ENCODE measurements around the gene RDM1.

Gene RDM1

DNA sequence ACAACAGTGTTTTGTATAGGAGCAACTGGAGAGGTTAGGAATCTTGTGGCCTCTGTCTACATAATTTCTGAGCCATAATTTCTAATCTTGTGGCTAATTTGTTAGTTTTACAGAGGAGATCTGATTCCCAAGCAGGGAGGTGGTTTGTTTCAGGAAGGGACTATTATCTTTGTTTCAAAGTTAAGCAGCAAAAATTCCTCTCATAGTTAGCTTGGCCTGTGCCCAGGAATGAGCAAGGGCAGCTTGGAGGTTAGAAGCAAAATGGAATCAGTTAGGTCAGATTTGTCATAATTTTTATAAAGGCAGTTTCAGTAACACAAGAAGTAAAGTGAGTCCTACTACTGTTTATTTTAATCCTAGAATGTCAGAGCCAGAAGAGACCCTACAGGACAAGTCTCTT is 2.0 kb upstream of the RDM1 start:
- no peak for DNase-seq

DNA sequence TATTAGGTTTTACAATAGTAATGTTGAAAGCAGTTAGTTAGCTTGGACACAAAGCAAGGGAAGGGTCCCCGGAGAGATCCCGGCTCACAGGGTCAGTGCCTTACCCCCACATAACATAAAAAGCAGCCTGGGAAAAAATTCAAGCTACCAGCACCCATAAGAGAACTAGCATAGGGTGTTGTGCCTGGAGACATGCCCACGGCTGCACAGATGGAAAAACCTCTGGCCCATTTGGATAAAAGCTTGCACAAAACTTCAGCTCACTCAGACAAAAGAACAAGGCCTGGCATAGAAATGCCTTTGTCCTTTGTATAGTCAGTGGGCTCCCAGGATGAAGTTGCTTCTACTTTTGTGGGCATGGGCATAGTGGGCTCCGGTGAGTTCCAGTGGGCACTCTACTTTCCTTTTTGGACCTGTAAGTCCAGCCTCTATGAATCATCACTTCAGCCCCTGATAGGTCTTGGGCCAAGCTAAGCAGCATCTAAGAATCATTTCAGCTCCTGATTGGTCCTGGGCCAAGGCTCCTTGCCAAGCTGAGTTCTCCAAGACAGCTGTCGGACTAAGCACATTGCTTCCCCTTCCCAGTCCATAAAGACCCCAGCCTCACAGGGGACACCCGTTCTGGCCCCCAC is 1.3 kb upstream of the RDM1 start:
- DNase-seq, result no peak

DNA sequence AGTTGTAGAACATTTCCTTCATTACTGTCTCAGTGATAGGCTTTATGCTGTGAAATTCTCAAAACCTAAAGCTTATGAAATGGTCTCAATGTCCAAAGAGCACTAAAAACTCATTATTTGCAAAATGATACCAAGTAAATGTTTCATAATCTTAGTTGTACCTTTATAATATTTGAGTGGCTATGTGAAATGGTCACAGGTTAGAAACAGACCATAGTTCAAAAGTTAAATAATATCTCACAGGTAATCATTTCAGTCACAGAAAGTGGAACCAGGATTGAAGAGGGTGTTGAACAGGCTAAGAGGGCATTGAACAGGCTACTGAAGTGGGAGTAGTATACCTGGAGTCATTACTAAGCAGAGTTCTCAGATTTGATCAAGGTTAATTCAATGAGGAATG is 2.9 kb downstream of the RDM1 start:
- no peak for DNase-seq

DNA sequence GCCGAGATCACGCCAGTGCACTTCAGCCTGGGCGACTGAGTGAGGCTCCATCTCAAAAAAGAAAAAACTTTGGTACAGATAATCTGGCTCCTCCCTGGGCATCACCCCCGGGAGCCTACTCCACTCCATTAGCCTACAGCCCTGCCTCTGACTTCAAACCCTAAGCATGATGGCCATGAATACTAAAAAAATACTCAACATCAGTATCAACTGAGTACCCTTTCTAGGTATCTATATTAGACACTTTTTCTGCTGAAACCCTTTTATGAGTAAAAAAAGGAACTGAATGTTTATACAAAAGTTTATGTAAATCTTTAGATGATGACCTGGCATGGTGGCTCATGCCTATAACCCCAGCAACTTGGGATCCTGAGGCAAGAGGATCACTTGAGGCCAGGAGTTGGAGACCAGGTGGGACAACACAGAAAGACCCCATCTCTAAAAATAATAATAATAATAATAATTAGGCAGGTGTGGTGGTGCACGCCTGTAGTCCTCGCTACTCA is 6.9 kb downstream of the RDM1 start:
- DNase-seq, result no peak

DNA sequence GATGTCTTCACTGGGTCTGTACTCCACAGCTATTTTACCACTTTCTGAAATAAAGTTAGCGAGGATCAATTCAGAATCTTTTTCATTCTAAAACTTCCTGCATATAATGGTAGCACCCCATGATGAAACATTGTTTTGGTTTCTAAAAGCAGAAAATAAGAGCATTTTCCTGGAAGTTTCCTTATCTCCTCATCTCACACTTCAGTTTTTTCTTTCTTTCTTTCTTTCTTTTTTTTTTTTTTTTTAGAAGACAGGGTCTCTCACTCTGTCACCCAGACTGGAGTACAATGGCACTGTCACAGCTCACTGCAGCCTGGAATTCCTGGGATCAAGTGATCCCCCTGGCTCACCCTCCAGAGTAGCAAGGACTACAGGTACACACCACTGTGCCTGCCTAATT is 10.3 kb downstream of the RDM1 start:
- no peak for DNase-seq

DNA sequence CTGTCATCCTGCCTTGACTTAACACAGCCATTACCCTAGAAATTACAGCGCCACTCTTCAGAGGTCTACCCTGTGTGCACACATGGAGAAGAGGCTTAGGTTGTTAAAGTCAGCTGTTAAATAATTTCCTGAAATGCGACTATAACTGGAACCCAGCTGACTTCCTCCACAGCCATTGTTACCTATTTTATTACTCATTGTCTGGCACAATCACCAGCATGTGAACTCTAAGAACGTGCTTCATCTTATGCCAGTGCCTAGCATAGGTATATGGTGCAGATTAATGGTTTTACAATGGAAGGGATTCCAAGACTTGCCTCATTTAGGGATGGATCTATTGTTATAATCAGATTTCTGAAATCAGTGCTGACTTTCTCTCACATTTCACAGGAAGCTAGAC is 11.9 kb downstream of the RDM1 start:
- no peak for DNase-seq

DNA sequence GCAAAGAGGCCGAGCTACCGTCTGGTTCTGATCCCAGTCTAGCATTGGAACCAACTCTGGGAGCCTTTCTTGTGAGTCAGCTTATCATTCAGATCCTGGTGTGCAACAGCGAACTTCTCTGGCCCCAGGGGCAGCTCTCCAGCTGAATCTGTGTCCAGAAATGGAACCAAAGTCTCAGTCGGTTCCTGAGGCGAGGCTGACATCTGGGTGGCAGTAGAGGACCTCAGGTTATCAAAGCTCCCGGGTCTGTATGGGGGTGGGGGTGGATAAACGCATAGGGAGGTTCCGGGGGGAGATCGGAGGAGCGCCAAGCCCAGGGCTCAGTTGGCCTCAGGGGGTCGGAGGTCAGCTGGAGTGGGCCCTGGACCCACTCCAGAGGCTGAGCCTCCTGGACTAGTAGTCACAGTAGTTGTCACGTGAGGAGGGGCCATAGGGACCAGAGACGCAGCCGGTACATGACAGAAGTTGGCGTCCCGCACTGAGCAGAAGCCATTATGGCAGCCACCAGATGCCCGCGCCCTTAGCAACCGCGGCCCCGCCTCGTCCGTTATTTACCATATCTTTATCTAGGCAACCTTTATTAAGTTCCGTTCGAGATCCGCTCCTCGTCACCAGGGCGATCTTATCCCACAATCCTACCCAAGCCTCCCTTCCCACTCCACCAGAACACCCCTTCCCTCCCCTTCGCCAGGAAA is 12.9 kb downstream of the RDM1 start:
- no peak for DNase-seq

DNA sequence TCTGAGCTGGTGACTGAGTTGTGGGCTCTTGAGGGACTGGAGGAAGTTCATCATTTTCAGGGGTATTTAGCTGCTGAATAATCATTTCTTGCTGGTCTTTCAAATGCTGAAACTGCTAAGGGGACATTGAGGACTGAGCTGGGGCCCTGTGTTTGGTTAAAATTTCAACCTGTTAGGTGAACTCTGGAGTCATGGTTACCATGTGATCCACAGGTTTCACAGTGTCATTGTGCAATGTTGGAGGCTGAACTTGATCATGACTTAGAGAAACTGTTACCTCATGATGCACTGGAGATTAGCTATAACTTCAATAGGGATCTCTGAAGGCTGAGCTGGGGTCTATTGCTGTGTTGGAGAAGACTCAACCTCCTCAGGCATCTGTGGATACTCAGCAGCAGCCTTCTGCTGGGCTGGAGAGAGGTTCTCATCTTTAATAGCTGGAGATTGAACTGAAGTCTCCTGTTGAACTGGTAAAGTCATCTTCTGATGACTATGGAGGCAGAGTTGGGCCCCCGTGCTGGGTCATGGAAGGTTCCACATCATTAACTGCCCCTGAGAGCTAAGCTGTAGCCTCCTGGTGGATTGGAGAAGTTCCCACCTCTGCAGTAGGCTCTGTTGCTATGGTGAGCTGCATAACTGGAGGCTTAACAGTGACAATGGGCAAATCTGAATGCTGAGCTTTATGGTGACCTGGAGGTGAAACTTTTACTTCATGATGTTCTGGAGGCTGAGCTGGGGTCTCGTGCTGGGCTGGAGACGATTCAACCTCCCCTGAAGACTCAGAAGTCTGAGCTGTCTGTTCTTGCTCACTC is 15.2 kb downstream of the RDM1 start:
- DNase-seq, result peak; percentile 20

DNA sequence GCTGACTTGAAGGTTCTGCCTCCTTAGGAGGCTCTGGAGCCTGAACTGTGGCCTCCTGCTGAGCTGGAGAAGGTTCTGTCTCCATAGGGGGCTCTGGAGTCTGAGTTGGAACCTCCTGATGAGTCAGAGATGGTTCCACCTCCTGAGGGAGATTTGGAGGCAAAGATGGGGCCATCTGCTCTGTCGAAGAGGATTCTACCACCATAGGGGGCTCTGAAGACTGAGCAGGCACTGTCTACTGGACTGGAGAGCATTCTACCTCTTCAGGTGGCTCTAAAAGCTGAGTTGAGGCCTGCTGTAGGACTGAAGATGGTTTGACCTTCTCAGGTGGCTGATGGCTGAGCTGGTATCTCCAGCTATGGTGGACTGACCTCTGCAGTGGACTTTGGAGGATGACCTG is 16.2 kb downstream of the RDM1 start:
- DNase-seq, result no peak

DNA sequence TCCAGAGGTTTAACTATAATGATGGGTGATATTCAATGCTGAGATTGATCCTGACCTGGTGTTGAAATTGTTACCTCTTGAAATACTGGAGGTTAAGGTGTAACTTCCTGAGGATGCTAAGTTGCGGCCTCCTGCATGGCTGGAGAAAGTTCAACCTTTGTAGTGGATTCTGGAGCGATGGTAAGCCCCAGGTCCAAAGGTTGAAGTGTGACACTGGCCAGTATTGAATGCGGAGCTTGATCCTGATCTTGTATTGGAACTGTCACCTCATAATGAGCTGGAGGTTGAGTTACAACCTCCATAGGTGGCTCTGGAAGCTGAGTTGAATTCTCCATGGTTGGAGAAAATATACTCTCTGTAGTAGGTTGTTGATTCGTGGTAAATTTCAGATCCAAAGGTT is 17.0 kb downstream of the RDM1 start:
- DNase-seq, result no peak

DNA sequence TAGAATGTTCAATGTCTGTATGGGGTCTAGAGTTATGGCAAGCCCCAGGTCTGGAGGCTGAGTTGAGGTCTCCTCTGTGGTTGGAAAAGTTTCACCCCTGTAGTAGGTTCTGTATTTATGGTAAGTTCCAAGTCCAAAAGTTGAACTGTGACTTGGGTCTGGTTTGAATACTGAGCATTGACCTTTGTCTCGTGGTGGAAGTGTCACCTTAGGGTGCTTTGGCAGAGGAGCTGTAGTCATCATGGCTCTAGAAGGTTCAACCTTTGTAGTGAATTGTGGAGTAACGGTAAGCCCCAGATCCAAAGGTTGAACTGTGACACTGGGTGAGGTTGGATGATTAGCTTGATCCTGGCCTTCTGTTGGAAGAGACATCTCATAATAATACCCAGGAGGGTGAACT is 17.6 kb downstream of the RDM1 start:
- DNase-seq, result no peak

DNA sequence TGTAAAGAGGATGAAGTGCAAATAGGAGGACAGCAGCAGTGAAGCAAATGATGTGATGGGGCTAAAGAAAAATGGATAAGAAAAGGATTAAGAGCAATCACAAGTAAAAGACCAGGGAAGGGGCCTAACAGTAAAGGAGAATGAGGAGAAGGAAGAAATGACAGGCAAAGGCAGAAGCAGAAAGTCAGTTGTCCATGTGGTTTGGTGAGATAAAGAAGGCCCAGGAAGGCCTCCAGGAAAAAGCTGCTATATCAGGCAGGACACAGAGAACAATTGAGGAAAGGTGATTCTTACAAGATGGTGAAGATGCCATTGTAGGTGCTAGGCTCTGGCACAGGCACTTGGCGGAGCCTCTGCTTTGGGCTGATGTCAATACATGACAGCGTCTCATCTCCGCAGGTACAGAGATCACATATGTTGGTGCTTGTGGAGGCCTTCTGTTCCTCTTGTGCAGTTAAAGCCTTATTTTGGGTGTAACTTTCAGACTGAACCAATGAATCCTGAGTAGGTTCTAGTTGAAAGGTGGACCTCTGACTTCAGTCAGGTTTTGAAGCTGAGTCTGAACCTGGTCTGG is 18.1 kb downstream of the RDM1 start:
- DNase-seq, result no peak

DNA sequence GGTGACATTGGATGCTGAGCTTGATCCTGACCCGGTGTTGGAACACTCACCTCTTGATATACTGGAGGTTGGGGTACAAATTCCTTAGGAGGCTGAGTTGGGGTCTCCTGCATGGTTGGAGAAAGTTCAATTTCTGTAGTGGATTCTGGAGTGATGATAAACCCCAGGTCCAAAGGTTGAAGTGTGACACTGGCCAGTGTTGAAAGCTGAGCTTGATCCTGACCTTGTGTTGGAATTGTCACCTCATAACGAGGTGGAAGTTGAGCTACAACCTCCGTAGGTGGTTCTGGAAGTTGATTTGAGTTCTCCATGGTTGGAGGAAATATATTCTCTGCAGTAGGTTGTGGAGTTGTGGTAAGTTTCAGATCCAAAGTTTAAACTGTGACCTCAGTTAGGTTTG is 21.2 kb downstream of the RDM1 start:
- DNase-seq, result no peak

DNA sequence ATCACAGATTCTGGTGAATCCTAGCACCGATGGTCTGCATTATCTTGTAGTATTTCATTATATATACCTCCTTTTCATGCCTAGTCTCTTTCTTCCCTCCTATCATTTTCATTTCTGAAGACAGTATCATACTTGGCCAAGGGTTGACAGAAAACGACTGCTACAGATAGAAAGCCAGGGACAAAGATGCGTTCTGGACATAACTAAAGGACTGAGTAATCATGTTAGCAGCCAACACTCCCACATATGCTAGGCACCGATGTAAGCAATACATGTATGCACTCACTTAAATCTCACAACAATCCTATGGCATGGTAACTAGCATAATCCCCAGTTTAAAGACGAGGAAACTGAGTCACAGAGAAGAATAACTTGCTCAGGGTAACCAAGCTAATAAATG is 22.9 kb downstream of the RDM1 start:
- no peak for DNase-seq

DNA sequence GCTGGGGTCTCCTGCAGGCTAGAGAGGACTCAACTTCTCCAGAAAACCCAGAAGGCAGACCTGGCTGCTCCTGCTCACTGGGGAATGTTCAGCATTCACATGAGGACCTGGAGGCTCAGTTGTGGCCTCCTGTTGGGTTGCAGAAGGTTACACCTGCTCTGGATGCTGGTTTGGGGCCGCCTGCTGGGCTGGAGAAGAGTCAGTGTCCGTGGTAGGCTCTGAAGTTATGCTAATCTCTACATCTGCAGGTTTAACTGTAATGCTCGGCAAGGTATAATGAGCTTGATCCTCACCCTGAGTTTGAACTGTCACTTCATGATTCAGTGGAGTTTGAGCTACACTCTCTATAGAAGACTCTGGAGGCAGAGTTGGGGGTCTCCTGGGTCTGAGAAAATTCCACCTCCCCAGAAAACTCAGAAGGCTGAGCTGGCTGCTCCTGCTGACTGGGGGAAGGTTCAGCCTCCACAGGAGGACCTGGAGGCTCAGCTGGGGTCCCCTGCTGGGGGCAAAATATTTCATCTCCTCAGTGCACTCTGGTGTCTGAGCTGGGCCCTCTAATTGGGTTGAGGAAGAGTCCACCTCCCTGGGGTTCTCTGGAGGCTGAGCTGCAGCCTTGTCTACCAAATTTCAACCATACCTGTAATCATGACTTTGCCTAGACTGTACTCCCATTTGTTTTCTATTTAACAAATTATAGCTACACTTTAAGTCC is 23.5 kb downstream of the RDM1 start:
- DNase-seq, result no peak

DNA sequence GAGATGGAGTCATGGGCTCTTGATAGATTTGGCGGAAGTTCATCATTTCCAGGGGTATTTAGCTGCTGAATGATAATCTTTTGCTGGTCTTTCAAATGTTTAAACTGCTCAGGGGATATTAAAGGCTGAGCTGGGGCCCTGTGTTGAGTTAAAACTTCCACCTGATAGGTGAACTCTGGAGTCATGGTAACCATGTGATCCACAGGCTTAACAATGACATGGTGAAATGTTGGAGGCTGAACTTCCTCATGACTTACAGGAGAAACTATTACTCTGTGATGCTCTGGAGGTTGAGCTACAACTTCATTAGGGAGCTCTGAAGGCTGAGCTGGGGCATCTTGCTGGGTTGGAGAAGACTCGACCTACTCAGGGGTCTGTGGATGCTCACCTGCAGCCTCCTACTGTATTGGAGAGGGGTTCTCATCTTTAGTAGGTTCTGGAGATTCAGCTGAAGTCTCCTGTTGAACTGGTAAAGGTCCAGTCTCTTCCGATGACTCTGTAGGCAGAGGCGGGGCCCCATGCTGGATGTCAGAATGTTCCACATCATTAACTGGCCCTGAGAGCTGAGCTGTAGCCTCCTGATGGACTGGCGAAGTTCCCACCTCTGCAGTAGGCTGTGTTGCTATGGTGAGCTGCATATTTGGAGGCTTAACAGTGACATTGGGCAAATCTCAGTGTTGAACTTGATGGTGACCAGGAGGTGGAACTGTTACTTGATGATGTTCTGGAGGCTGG is 24.2 kb downstream of the RDM1 start:
- DNase-seq, result no peak

DNA sequence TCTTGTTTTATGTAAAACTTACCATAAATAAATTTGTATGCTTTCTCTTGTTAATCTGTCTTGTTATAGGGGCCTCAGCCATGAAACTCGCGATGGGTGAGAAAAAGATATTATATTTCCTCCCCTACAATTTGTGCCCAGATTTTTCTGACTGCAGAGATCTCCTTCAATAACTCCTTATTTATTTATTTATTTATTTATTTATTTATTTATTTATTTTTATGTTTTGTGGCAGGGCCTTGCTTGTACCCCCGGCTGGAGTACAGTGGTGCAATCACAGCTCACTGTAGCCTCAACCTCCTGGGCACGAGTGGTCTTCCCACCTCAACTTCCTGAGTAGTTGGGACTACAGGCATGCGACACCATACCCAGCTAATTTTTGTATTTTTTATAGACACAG is 27.1 kb downstream of the RDM1 start:
- DNase-seq, result no peak

DNA sequence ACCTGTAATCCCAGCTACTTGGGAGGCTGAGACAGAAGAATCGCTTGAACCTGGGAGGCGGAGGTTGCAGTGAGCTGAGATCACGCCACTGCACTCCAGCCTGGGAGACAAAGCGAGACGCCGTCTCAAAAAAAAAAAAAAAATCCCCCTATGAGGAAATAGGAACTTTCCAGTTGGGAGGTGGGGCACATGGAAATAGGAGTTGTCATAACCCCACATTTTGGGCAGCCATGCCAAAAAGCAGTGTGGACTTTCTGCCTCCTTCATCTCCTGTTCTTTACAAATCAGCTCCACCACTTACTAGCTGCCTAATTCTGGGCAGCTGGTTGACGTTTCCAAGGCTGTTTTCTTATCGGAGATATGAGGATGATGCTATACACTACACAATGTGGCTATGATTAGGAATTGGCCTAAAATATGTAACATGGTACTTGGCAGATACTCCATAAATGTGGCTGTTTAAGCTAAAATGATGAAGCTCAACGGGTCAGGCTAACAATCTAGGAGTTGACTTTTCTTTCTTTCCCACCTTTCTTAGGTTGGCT is 28.9 kb downstream of the RDM1 start:
- no peak for DNase-seq

DNA sequence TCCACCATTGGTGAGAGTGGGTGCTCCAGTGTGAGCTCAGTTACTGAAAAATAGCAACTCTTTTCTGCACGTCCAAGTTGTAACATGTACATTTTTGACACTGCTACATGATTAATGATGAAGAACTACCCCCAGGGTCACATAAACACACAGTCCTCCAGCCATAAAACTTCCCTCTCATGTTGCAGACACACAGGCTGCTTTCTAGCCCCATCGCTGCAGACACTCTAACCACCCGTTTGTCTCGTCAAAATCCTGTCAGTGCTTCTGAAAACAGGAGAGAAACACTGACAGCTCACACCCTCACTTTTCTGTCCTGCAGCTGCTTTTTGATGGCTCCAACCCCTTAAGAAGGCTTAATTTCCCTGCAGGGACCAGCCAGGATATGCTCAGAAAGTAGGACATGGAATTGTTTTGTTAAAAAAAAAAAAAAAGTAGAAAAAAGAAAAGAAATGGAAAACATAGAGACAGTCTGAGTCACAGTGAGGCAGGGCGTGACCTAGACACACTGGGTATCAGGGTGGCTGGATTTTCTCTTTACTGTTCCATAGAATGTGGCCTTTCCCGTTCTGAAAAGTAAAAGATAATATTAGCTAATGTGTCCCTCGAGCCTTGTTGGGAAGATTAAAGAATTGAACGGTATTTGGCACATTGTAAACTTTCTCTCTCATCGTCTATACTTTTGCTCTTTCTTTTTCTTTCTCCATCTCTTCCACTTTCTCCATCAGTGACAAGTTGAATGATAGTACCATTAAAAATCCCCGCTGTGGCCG is 29.7 kb downstream of the RDM1 start:
- DNase-seq, result peak; percentile 17

DNA sequence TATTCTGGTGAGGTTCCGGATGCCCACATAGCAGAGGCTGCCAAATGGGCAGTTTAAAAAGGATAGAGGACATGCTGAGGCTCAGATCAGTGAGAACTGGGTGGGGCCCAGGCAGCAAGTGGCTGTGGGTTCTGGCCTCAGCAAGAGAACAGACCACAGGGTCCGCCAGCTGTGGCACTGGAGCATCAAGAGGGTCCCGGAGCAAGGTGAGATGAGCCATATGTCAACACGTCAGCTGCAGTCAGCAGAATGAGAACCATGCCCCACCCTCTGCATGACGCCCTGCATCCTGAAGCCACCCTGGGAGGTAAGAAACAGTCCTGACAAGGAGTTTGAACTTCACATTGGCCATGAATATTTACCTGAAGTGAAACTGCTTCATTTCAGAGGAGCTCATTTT is 30.3 kb downstream of the RDM1 start:
- no peak for DNase-seq
